Loucy (cell line): Measurements from ENCODE around the gene GRAMD4.

ENCODE experiments used
- CTCF ChIP-seq: fragments of 200-600 bp; sonication (generic); conservative IDR thresholded peaks from 2 replicates; pipeline ENCODE4 v1.5.1; 2014; ENCODE audit warnings: mild to moderate bottlenecking, antibody characterized with exemption, low read length
- EZH2phosphoT487 ChIP-seq: fragments of 200-600 bp; IDR thresholded peaks from 2 replicates; pipeline ENCODE4 v1.6.1; 2018; ENCODE audit warnings: antibody characterized with exemption, mild to moderate bottlenecking, moderate library complexity, borderline replicate concordance

- TF ChIP-seq CTCF (no peak), EZH2phosphoT487 (no peak)
Observed at GRCh38 chr22:46714550-46714949, 94.4 kb downstream of the GRAMD4 start.
